ENCODE results near the gene SLC2A5.

SLC2A5 gene

DNA sequence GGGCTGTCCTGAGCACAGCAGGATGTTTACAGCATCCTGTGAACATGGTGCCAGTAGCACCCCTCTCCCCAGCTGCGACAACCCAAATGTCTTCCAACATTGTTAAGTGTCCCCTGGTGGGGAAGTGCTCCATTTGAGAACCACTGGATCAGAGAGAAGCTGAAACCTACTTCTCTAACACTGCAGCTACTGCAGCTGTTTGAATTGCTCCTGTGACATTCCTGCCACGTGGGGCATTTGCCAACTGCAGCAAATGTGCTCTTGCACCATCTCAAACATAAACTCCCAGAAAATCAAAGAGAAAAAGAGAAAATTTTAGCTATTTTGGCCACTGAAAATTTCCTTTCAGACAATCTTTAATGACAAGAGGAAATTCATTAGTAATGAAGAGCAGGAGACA, 11.0 kb downstream of the SLC2A5 start:
- Histone ChIP-seq H3K36me3 (replicated peaks) (no peaks in the 10 kb centered on the region), H3K27me3 (replicated peaks) (no peaks in the 10 kb centered on the region), H3K4me3 (ENCODE audit: low read depth, low read length) (no peak overlapping the region), H3K27ac (no peak overlapping the region)
- TF ChIP-seq, protein P1, sequence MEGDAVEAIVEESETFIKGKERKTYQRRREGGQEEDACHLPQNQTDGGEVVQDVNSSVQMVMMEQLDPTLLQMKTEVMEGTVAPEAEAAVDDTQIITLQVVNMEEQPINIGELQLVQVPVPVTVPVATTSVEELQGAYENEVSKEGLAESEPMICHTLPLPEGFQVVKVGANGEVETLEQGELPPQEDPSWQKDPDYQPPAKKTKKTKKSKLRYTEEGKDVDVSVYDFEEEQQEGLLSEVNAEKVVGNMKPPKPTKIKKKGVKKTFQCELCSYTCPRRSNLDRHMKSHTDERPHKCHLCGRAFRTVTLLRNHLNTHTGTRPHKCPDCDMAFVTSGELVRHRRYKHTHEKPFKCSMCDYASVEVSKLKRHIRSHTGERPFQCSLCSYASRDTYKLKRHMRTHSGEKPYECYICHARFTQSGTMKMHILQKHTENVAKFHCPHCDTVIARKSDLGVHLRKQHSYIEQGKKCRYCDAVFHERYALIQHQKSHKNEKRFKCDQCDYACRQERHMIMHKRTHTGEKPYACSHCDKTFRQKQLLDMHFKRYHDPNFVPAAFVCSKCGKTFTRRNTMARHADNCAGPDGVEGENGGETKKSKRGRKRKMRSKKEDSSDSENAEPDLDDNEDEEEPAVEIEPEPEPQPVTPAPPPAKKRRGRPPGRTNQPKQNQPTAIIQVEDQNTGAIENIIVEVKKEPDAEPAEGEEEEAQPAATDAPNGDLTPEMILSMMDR (IDR thresholded peaks at IDR 0.05; ENCODE audit: low read depth, low read length, missing control alignments), result peak; percentile 35
- in situ Hi-C loops (cut with HindIII; ENCODE audit: low pct_ligation_motif_present, low sequenced_read_pairs), result no loop called here
- no peak for DNase-seq

DNA sequence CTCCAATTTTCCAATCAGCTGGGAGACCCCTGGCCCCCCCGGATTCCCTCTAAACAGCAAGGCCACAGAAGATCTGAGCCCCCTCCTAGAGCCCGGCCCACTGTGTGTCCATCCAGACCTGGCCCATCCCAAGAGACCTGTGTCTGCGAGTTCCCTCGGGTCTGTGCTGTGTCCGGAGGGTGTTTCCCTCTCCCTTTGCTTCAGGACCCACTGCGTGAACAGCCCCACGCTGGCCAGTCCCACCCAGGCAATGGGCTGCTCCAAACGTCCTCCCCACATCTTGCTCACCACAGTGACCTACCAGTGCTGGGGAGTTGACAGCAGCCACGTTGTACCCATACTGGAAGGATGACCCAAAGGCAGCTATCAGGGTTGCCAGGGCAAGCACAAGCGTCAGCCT, 11.6 kb downstream of the SLC2A5 start:
- TF ChIP-seq, protein P1 (IDR thresholded peaks at IDR 0.05; ENCODE audit: low read depth, low read length, missing control alignments), result no peak
- no peaks in the 10 kb centered on the region for H3K27me3 ChIP-seq (replicated peaks)
- no peak overlapping the region for H3K27ac ChIP-seq
- no peak for DNase-seq
- H3K36me3 ChIP-seq (replicated peaks), result no peaks in the 10 kb centered on the region
- H3K4me3 ChIP-seq (ENCODE audit: low read depth, low read length), result no peak overlapping the region
- in situ Hi-C loops (cut with HindIII; ENCODE audit: low pct_ligation_motif_present, low sequenced_read_pairs), result no loop called here

DNA sequence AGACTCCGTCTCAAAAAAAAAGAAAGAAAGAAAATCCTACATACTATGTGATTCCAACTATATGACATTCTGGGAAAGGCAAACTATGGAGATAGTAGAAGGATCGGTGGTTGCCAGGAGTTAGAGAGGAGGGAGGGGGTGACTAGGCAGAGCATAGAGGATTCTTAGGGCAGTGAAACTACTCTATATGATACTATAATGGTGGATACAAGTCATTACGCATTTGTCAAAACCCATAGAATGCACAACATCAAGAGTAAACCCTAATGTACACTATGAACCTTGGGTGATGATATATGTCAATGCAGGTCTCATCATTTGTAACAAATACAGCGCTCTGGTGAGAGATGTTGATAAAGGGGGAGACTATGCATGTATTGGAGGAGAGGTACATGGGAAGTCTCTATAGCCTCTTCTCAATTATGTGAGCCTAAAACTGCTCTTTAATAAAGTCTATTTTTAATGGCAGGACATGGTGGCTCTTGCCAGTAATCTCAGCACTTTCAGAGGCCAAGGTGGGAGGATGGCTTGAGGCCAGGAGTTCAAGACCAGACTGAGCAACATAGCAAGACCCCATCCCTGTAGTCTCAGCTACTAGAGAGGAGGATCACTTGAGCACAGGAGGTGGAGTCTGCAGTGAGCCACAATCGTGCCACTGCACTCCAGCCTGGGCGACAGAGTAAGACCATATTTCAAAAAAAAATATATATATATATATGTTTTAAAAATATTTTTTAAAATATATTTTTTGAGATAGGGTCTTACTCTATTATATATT, 17.0 kb downstream of the SLC2A5 start:
- Histone ChIP-seq H3K36me3 (replicated peaks) (no peaks in the 10 kb centered on the region), H3K4me3 (ENCODE audit: low read depth, low read length) (no peak overlapping the region), H3K27me3 (replicated peaks) (peaks cover 2% of the 10 kb centered on the region), H3K27ac (no peak overlapping the region)
- no peak for DNase-seq
- in situ Hi-C loops (cut with HindIII; ENCODE audit: low pct_ligation_motif_present, low sequenced_read_pairs), result no loop called here
- TF ChIP-seq, protein P1 (IDR thresholded peaks at IDR 0.05; ENCODE audit: low read depth, low read length, missing control alignments), result no peak

DNA sequence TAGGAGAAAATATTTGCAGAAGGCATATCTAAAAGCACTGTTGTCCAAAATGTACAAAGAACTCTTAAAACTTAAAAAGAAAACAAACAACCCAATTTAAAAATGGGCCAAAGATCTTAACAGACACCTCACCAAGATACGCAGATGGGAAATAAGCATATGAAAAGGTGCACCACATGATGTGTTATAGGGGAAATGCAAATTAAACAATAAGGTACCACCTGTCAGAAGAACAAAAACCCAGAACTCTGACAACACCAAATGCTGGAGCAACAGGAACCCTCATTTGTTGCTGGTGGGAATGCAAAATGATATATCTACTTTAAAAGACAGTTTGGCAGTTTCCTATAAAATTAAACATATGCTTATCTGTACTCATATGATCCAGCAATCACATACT, 18.1 kb downstream of the SLC2A5 start:
- TF ChIP-seq, protein P1 (IDR thresholded peaks at IDR 0.05; ENCODE audit: low read depth, low read length, missing control alignments), result no peak
- Histone ChIP-seq H3K36me3 (replicated peaks) (no peaks in the 10 kb centered on the region), H3K4me3 (ENCODE audit: low read depth, low read length) (no peak overlapping the region), H3K27ac (no peak overlapping the region), H3K27me3 (replicated peaks) (peaks cover 2% of the 10 kb centered on the region)
- no peak for DNase-seq
- in situ Hi-C loops (cut with HindIII; ENCODE audit: low pct_ligation_motif_present, low sequenced_read_pairs), result no loop called here

DNA sequence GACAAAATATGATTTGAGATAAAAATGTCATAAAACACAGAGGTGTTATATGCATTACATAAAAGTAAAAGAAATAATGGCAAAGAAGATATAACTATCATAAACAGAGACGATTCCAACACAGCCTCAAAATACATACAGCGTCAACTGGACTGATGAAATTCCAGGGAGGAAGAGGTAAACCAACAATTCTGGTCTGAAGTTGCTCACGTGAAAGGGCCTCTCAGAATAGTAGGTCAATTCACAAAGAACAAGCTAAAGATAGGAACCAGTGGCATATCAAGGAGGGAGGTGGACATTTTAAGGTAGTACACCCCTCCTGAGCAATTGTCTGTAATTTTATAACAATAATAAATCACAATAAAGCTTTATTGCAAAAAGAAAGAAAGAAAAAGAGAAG, 18.6 kb downstream of the SLC2A5 start:
- in situ Hi-C loops (cut with HindIII; ENCODE audit: low pct_ligation_motif_present, low sequenced_read_pairs), result no loop called here
- Histone ChIP-seq H3K27ac (no peak overlapping the region), H3K36me3 (replicated peaks) (no peaks in the 10 kb centered on the region), H3K27me3 (replicated peaks) (peaks cover 2% of the 10 kb centered on the region), H3K4me3 (ENCODE audit: low read depth, low read length) (no peak overlapping the region)
- TF ChIP-seq, protein P1 (IDR thresholded peaks at IDR 0.05; ENCODE audit: low read depth, low read length, missing control alignments), result no peak
- DNase-seq, result no peak

DNA sequence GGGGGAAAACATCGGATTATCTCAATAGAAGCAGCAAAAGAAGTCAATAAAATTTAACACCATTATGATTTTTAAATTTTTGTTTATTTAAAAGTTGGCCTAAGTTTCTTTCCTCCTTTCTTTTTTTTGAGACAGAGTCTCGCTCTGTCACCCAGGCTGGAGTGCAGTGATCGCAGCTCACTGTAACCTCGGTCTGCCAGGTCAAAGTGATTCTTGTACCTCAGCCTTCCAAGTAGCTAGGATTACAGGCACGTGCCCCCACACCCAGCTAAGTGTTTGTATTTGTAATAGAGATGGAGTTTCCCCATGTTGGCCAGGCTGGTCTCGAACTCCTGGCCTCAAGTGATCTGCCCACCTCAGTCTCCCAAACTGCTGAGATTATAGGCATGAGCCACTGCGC, 20.9 kb downstream of the SLC2A5 start:
- H3K27me3 ChIP-seq (replicated peaks), result peaks cover 2% of the 10 kb centered on the region
- TF ChIP-seq, protein P1 (IDR thresholded peaks at IDR 0.05; ENCODE audit: low read depth, low read length, missing control alignments), result no peak
- DNase-seq, result no peak
- no peak overlapping the region for H3K4me3 ChIP-seq (ENCODE audit: low read depth, low read length)
- H3K36me3 ChIP-seq (replicated peaks), result no peaks in the 10 kb centered on the region
- no peak overlapping the region for H3K27ac ChIP-seq
- in situ Hi-C loops (cut with HindIII; ENCODE audit: low pct_ligation_motif_present, low sequenced_read_pairs), result no loop called here

Measured in brain microvascular endothelial cell (primary cell).